GM12878 (cell line): Measurements from ENCODE around the gene DTX3. TPM values are rescaled to one million over a fixed set of nuclear protein-coding genes. Genes with fewer than 3 reads are reported as not detected.

Source experiments
- ATAC-seq: fragments of 200-7000 bp; cut with Tn5 transposase; 3 replicates; pipeline ENCODE4 v1.9.1; 2020; ENCODE audit warnings: mild to moderate bottlenecking, moderate library complexity
- BruUV-seq: library from RNA; stranded (reverse); fragments of 400-500 nt; replicated peaks from 2 replicates; lab custom pipeline; 2021; lab: Mats Ljungman, UMichigan
- CTCF ChIA-PET: fragments of 300-600 bp; sonication (Branson Sonifier 250); formaldehyde crosslinking; extraction: SDS; loops from one replicate; lab custom pipeline; 2021; ENCODE audit warnings: inconsistent platforms; lab: Yijun Ruan, JAX
- POLR2A ChIA-PET: fragments of 350-600 bp; formaldehyde crosslinking; extraction: SDS; loops from one replicate; lab custom pipeline; 2021; ENCODE audit warnings: inconsistent platforms; lab: Charles Lee
- RAD21 ChIA-PET: fragments of 300-600 bp; sonication (Branson Sonifier 250); formaldehyde crosslinking; loops from one replicate; lab custom pipeline; 2023; ENCODE audit warnings: antibody characterized with exemption; ENCODE audit not compliant: unreplicated experiment; lab: Charles Lee
- SMC1A ChIA-PET: fragments of 300-600 bp; sonication (Branson Sonifier 250); formaldehyde crosslinking; loops from one replicate; lab custom pipeline; 2023; ENCODE audit not compliant: unreplicated experiment, uncharacterized antibody; lab: Charles Lee
- DNase-seq: peaks from one replicate; pipeline ENCODE4 v3.0.0-alpha.2; 2011; ENCODE audit warnings: low read depth, low spot score
- FAIRE-seq: peaks from 3 replicates; lab custom pipeline; 2011; peaks lifted over from hg19 to GRCh38; lab: Jason Lieb, UNC
- H2AFZ ChIP-seq: 2 replicates; pipeline ENCODE4 v1.6.0; 2011; ENCODE audit warnings: low read depth, low read length, control low read depth; ENCODE audit not compliant: control insufficient read depth
- H3K27ac ChIP-seq: 2 replicates; pipeline ENCODE4 v1.5.1; 2011; ENCODE audit warnings: control low read depth; ENCODE audit not compliant: control insufficient read depth, insufficient read depth
- H3K27me3 ChIP-seq, 2 experiments: replicated peaks in 1 of 2; 2 replicates each; pipeline versions ENCODE4 v1.6.0 to v1.6.1; 2011; ENCODE audit warnings: low read length in 1 of 2; ENCODE audit not compliant: control insufficient read depth in 2 of 2, insufficient read depth in 2 of 2
- H3K36me3 ChIP-seq, 2 experiments: 2 replicates each; pipeline ENCODE4 v1.5.1; 2011; ENCODE audit warnings: low read length in 1 of 2; ENCODE audit not compliant: control insufficient read depth in 2 of 2, insufficient read depth in 2 of 2
- H3K4me1 ChIP-seq: 2 replicates; pipeline ENCODE4 v1.6.1; 2011; ENCODE audit warnings: mild to moderate bottlenecking, low read length, moderate library complexity, mixed read lengths; ENCODE audit not compliant: control insufficient read depth, insufficient read depth
- H3K4me2 ChIP-seq: 2 replicates; pipeline ENCODE4 v1.6.0; 2011; ENCODE audit warnings: control low read depth; ENCODE audit not compliant: control insufficient read depth, insufficient read depth
- H3K4me3 ChIP-seq: fragments of 200-600 bp; sonication (generic); 2 replicates; pipeline ENCODE4 v1.5.1; 2016
- H3K79me2 ChIP-seq: 2 replicates; pipeline ENCODE4 v1.6.0; 2011; ENCODE audit warnings: low read length; ENCODE audit not compliant: control insufficient read depth, insufficient read depth
- H3K9ac ChIP-seq: 2 replicates; pipeline ENCODE4 v1.8.0; 2011; ENCODE audit warnings: low read length, control low read depth, mixed read lengths; ENCODE audit not compliant: control insufficient read depth, insufficient read depth
- H3K9me3 ChIP-seq: replicated peaks from 3 replicates; pipeline ENCODE4 v1.5.1; 2011; ENCODE audit warnings: mild to moderate bottlenecking, low read length; ENCODE audit not compliant: control insufficient read depth, insufficient read depth
- H4K20me1 ChIP-seq: 2 replicates; pipeline ENCODE4 v1.6.0; 2011; ENCODE audit not compliant: control insufficient read depth, insufficient read depth
- BRCA1 ChIP-seq: IDR thresholded peaks from 2 replicates; pipeline ENCODE4 v1.6.1; 2011; ENCODE audit warnings: low read depth, low read length, improper control_type of control experiment
- DPF2 ChIP-seq: fragments of 450-650 bp; IDR thresholded peaks from 2 replicates; pipeline ENCODE4 v1.6.1; 2017; ENCODE audit warnings: mild to moderate bottlenecking
- KAT2A ChIP-seq: conservative IDR thresholded peaks from 2 replicates; pipeline ENCODE4 v1.6.1; 2011; ENCODE audit warnings: low read depth, low read length; ENCODE audit not compliant: control insufficient read depth
- NFXL1 ChIP-seq: fragments of 450-650 bp; IDR thresholded peaks from 2 replicates; pipeline ENCODE4 v1.6.1; 2017; ENCODE audit warnings: antibody characterized with exemption, mild to moderate bottlenecking, borderline replicate concordance
- PAX8 ChIP-seq: fragments of 450-650 bp; IDR thresholded peaks from 2 replicates; pipeline ENCODE4 v1.6.1; 2017; ENCODE audit warnings: mild to moderate bottlenecking, moderate library complexity
- RBBP5 ChIP-seq: fragments of 200-600 bp; sonication (generic); conservative IDR thresholded peaks from 2 replicates; pipeline ENCODE4 v1.6.1; 2016
- STAT1 ChIP-seq: fragments of 450-650 bp; conservative IDR thresholded peaks from 2 replicates; pipeline ENCODE4 v1.6.1; 2014; ENCODE audit warnings: antibody characterized with exemption, mild to moderate bottlenecking
- USF1 ChIP-seq: IDR thresholded peaks from 2 replicates; pipeline ENCODE4 v1.6.1; 2011; ENCODE audit warnings: borderline replicate concordance, low read depth, mild to moderate bottlenecking, moderate library complexity, mixed read lengths, low read length; ENCODE audit not compliant: insufficient read depth; ENCODE audit errors: extremely low read length
- YBX1 ChIP-seq: fragments of 450-650 bp; IDR thresholded peaks from 2 replicates; pipeline ENCODE4 v1.6.1; 2016; ENCODE audit warnings: antibody characterized with exemption
- WGBS: methylation state at CpG from one replicate; pipeline ENCODE4 v1.1.6; 2016; ENCODE audit warnings: low lambda C conversion rate; ENCODE audit not compliant: insufficient replicate concordance, insufficient coverage; ENCODE audit errors: missing lambda C conversion rate; 5-methylcytosine and 5-hydroxymethylcytosine counted together
- in situ Hi-C: fragments of 300-500 bp; cut with MboI; formaldehyde crosslinking; loops from 9 replicates; pipeline ENCODE4 v1.14.3; 2018; ENCODE audit warnings: mixed read lengths
- intact Hi-C: fragments of 100-400 bp; cut with micrococcal nuclease; formaldehyde crosslinking; loops from one replicate; pipeline ENCODE4 v1.14.2; 2022; ENCODE audit not compliant: unreplicated experiment
- polyA plus RNA-seq, 11 experiments: library from polyadenylated mRNA; depleted of rRNA in 4 of 11; unstranded in 6 of 11; stranded (reverse) in 5 of 11; fragments of >200 nt; fragmentation: Nextera tagmentation in 4 of 11; fragmentation: Illumina TruSeq in 1 of 11; extraction: Ambion mirVana in 4 of 11; extraction: Trizol in 1 of 11; gene quantifications; 1 replicate in 1 of 11; 2 replicates in 10 of 11; pipeline versions ENCODE4 v1.2.1 to v1.2.3, GENCODE V29; 2011 to 2016; ENCODE audit warnings: inconsistent platforms in 2 of 11, missing spikeins in 2 of 11, low read depth in 1 of 11
- total RNA-seq, 4 experiments: library from RNA; depleted of rRNA in 3 of 4; stranded (reverse); fragments of >200 nt in 3 of 4; fragmentation: Illumina TruSeq in 1 of 4; extraction: Trizol in 1 of 4; gene quantifications; 2 replicates each; pipeline versions ENCODE4 v1.2.1 to v1.2.3, GENCODE V29; 2013 to 2021

The DTX3 gene
- total and polyA plus RNA-seq, 10 of the 15 experiments (the other 5 are each of a cell fraction or from before 2014, with no cell fraction given): 1.1 to 13.6 (median 5.6) TPM

- ChIA-PET CTCF (interaction anchor here (0.7 to 7.8 kb wide), 3 partner anchors 20 to 43 kb away, joined by 3 to 119 read pairs (median 7); no protein-coding TSS in a partner anchor), RAD21 (interaction anchor here (2.9 kb wide), 1 partner anchor 36 kb away, joined by 28 read pairs; no protein-coding TSS in a partner anchor), SMC1A (no interaction called here), POLR2A (no interaction called here)
- H3K9ac ChIP-seq: no peak overlapping the region
- H3K79me2 ChIP-seq: no peaks in the 10 kb centered on the region
- in situ Hi-C loops: no loop called here
- WGBS: 67% methylated on average over 16 of the region's 16 CpGs
- DNase-seq: no peak
- no peak for TF ChIP-seq BRCA1
- no peak for TF ChIP-seq RBBP5
- no peak for TF ChIP-seq USF1
- TF ChIP-seq YBX1: no peak
- no peak for TF ChIP-seq DPF2
- TF ChIP-seq PAX8: no peak
- TF ChIP-seq STAT1: no peak
- TF ChIP-seq KAT2A: no peak
- TF ChIP-seq NFXL1: no peak
- H2AFZ ChIP-seq: no peak overlapping the region
- no TSS peak for BruUV-seq
- H4K20me1 ChIP-seq: no peaks in the 10 kb centered on the region
- H3K36me3 ChIP-seq: no peaks in the 10 kb centered on the region
- H3K4me3 ChIP-seq: no peak overlapping the region
- H3K27me3 ChIP-seq: peaks cover 24 to 25% of the 10 kb centered on the region in 2 experiments; a peak in 3 of 4 replicates
- H3K9me3 ChIP-seq: no peaks in the 10 kb centered on the region
- H3K27ac ChIP-seq: no peak overlapping the region
- FAIRE-seq: no peak
- H3K4me2 ChIP-seq: no peak overlapping the region
- intact Hi-C loops: no loop called here
- H3K4me1 ChIP-seq: peaks cover 12% of the 10 kb centered on the region
- no peak for ATAC-seq
Measured at GRCh38 chr12:57618966-57619433, 14.4 kb downstream of the DTX3 start.
